C4-2B (cell line): ENCODE results near the gene RASA3.

Experiments
- ZFX ChIP-seq: fragments of 450-650 bp; IDR thresholded peaks from 2 replicates; pipeline ENCODE4 v1.6.1; 2017
- TF ChIP-seq, protein P1 (sequence below): fragments of 450-650 bp; conservative IDR thresholded peaks from 2 replicates; pipeline ENCODE4 v1.5.1; 2017; ENCODE audit warnings: mild to moderate bottlenecking

DNA sequence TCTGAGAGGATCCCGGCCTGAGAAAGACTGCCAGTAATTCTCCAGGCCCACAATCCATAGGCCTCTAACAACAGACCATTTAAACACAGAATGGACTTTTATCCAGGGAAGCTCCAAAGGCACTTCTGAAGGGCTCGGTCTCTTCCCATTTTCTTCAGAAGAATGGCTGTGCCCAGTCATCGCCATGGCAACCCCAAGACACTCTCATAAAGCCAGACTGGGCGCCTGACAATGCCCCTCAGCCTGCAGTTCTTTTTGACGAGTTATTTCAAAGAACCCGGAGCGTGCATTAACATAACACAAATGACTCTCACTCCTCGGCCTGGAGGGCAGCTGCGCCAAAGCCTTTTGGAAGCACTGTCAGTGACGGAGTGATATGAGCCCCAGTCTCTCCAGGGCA lies 61.0 kb downstream of the RASA3 start:
- TF ChIP-seq, protein P1, sequence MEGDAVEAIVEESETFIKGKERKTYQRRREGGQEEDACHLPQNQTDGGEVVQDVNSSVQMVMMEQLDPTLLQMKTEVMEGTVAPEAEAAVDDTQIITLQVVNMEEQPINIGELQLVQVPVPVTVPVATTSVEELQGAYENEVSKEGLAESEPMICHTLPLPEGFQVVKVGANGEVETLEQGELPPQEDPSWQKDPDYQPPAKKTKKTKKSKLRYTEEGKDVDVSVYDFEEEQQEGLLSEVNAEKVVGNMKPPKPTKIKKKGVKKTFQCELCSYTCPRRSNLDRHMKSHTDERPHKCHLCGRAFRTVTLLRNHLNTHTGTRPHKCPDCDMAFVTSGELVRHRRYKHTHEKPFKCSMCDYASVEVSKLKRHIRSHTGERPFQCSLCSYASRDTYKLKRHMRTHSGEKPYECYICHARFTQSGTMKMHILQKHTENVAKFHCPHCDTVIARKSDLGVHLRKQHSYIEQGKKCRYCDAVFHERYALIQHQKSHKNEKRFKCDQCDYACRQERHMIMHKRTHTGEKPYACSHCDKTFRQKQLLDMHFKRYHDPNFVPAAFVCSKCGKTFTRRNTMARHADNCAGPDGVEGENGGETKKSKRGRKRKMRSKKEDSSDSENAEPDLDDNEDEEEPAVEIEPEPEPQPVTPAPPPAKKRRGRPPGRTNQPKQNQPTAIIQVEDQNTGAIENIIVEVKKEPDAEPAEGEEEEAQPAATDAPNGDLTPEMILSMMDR: no peak
- TF ChIP-seq ZFX: no peak
